ENCODE results near the gene CEP57.

CEP57 gene

GRCh38 chr11:95835351-95835750 is 45.1 kb downstream of the CEP57 start:
- ChIA-PET CTCF (interaction anchor here (0.6 to 3.2 kb wide), 30 partner anchors 7 to 815 kb away, joined by 3 to 27 read pairs (median 4); partner anchors contain the start of gene MAML2), POLR2A (interaction anchor here (1.2 to 1.8 kb wide), 2 partner anchors 44 to 508 kb away, joined by 3 to 5 read pairs; partner anchors contain the start of gene MAML2)
- Histone ChIP-seq H3K4me1 (ENCODE audit: control insufficient read depth, insufficient read depth, low read length) (no peaks in the 10 kb centered on the region), H3K27ac (ENCODE audit: extremely low read depth, low read depth, low read length) (no peak overlapping the region), H3K36me3 (ENCODE audit: control insufficient read depth in 2 of 2, insufficient read depth in 1 of 2, low read length in 2 of 2) (peaks cover 0 to 85% of the 10 kb centered on the region in 2 experiments; a peak in 2 of 3 replicates), H3K9me3 (ENCODE audit: control insufficient read depth, insufficient read depth, low read depth, low read length) (no peaks in the 10 kb centered on the region), H3K4me3 (ENCODE audit: low read depth, low read length) (no peak overlapping the region)
- no peak for TF ChIP-seq ZNF549 (tag by site-specific recombination; IDR thresholded peaks at IDR 0.05)
- peak; percentile 8; the same call in 1 of the 2 replicates for TF ChIP-seq FEZF1 (tag by site-specific recombination; IDR thresholded peaks at IDR 0.05)
- no peak for TF ChIP-seq ZNF596 (tag by site-specific recombination; IDR thresholded peaks at IDR 0.05)
- peak; percentile 43; the same call in 1 of the 2 replicates for TF ChIP-seq OSR2 (tag by site-specific recombination; IDR thresholded peaks at IDR 0.05)

- Histone ChIP-seq H3K4me3 (ENCODE audit: low read depth, low read length) (no peak overlapping the region), H3K36me3 (ENCODE audit: control insufficient read depth in 2 of 2, insufficient read depth in 1 of 2, low read length in 2 of 2) (peaks cover 0 to 84% of the 10 kb centered on the region in 2 experiments; a peak in 2 of 3 replicates), H3K27ac (ENCODE audit: extremely low read depth, low read depth, low read length) (no peak overlapping the region), H3K9me3 (ENCODE audit: control insufficient read depth, insufficient read depth, low read depth, low read length) (no peaks in the 10 kb centered on the region), H3K4me1 (ENCODE audit: control insufficient read depth, insufficient read depth, low read length) (no peaks in the 10 kb centered on the region)
- CTCF ChIA-PET: interaction anchor here (0.6 to 3.2 kb wide), 34 partner anchors 8 to 814 kb away, joined by 3 to 27 read pairs (median 4); partner anchors contain the start of gene MAML2
- POLR2A ChIA-PET: interaction anchor here (1.2 to 1.8 kb wide), 2 partner anchors 45 to 507 kb away, joined by 3 to 5 read pairs; partner anchors contain the start of gene MAML2
- TF ChIP-seq ZNF664 (tag by site-specific recombination; IDR thresholded peaks at IDR 0.05) (no peak), ZNF248 (tag by site-specific recombination; IDR thresholded peaks at IDR 0.05) (no peak), ZIC2 (tag by site-specific recombination; IDR thresholded peaks at IDR 0.05) (0 out of 2 replicates have a peak, but pooled peaks have one; percentile 7), TCF7L2 (IDR thresholded peaks at IDR 0.05; ENCODE audit: borderline replicate concordance, low read depth, low read length) (no peak), ZNF654 (tag by site-specific recombination; IDR thresholded peaks at IDR 0.05; ENCODE audit: low read depth) (peak; percentile 66), ZNF560 (tag by site-specific recombination; IDR thresholded peaks at IDR 0.05; ENCODE audit: borderline replicate concordance) (no peak), PATZ1 (tag by site-specific recombination; IDR thresholded peaks at IDR 0.05) (no peak), OSR2 (tag by site-specific recombination; IDR thresholded peaks at IDR 0.05) (0 out of 2 replicates have a peak, but pooled peaks have one; percentile 9), IKZF3 (tag by site-specific recombination; IDR thresholded peaks at IDR 0.05) (0 out of 2 replicates have a peak, but pooled peaks have one; percentile 40)
Observed at GRCh38 chr11:95835768-95836488, 45.6 kb downstream of the CEP57 start.

- TF ChIP-seq, protein P1, sequence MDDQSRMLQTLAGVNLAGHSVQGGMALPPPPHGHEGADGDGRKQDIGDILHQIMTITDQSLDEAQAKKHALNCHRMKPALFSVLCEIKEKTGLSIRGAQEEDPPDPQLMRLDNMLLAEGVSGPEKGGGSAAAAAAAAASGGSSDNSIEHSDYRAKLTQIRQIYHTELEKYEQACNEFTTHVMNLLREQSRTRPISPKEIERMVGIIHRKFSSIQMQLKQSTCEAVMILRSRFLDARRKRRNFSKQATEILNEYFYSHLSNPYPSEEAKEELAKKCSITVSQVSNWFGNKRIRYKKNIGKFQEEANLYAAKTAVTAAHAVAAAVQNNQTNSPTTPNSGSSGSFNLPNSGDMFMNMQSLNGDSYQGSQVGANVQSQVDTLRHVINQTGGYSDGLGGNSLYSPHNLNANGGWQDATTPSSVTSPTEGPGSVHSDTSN (CRISPR knock-in tag; IDR thresholded peaks at IDR 0.05): no peak
- TF ChIP-seq REPIN1 (tag by site-specific recombination; IDR thresholded peaks at IDR 0.05; ENCODE audit: low read depth) (no peak), ZNF792 (tag by site-specific recombination; IDR thresholded peaks at IDR 0.05) (no peak), SP2 (tag by site-specific recombination; IDR thresholded peaks at IDR 0.05) (no peak), ZNF76 (tag by site-specific recombination; IDR thresholded peaks at IDR 0.05; ENCODE audit: borderline replicate concordance, low read depth) (no peak), ZNF324 (tag by site-specific recombination; IDR thresholded peaks at IDR 0.05) (no peak), ZNF560 (tag by site-specific recombination; IDR thresholded peaks at IDR 0.05; ENCODE audit: borderline replicate concordance) (no peak), SP7 (tag by site-specific recombination; IDR thresholded peaks at IDR 0.05) (no peak), ZNF670 (tag by site-specific recombination; IDR thresholded peaks at IDR 0.05; ENCODE audit: low read depth) (no peak)
- TF ChIP-seq, protein P2, sequence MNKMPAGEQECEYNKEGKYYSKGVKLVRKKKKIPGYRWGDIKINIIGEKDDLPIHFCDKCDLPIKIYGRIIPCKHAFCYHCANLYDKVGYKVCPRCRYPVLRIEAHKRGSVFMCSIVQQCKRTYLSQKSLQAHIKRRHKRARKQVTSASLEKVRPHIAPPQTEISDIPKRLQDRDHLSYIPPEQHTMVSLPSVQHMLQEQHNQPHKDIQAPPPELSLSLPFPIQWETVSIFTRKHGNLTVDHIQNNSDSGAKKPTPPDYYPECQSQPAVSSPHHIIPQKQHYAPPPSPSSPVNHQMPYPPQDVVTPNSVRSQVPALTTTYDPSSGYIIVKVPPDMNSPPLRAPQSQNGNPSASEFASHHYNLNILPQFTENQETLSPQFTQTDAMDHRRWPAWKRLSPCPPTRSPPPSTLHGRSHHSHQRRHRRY (tag by site-specific recombination; IDR thresholded peaks at IDR 0.05): no peak
- TF ChIP-seq, protein P3, sequence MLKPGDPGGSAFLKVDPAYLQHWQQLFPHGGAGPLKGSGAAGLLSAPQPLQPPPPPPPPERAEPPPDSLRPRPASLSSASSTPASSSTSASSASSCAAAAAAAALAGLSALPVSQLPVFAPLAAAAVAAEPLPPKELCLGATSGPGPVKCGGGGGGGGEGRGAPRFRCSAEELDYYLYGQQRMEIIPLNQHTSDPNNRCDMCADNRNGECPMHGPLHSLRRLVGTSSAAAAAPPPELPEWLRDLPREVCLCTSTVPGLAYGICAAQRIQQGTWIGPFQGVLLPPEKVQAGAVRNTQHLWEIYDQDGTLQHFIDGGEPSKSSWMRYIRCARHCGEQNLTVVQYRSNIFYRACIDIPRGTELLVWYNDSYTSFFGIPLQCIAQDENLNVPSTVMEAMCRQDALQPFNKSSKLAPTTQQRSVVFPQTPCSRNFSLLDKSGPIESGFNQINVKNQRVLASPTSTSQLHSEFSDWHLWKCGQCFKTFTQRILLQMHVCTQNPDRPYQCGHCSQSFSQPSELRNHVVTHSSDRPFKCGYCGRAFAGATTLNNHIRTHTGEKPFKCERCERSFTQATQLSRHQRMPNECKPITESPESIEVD (tag by site-specific recombination; IDR thresholded peaks at IDR 0.05): no peak
- no peak overlapping the region for H3K27ac ChIP-seq (ENCODE audit: extremely low read depth, low read depth, low read length)
- H3K9me3 ChIP-seq (ENCODE audit: control insufficient read depth, insufficient read depth, low read depth, low read length): no peaks in the 10 kb centered on the region
- CTCF ChIA-PET: interaction anchor here (0.8 to 1.8 kb wide), 5 partner anchors 10 to 498 kb away, joined by 3 to 6 read pairs (median 4); partner anchors contain the start of gene MAML2
- H3K4me1 ChIP-seq (ENCODE audit: control insufficient read depth, insufficient read depth, low read length): no peaks in the 10 kb centered on the region
- peaks cover 6 to 50% of the 10 kb centered on the region in 2 experiments; a peak in 2 of 3 replicates for H3K36me3 ChIP-seq (ENCODE audit: control insufficient read depth in 2 of 2, insufficient read depth in 1 of 2, low read length in 2 of 2)
- POLR2A ChIA-PET: no interaction called here
- no peak overlapping the region for H3K4me3 ChIP-seq (ENCODE audit: low read depth, low read length)
Observed at GRCh38 chr11:95845167-95845566, 54.9 kb downstream of the CEP57 start.
